Heart left ventricle (tissue), 13 donors: ENCODE measurements around the gene RIPK3.

ENCODE experiments used
- POLR2A ChIP-seq, 2 donors: fragments of 450-650 bp; IDR thresholded peaks; one replicate each; pipeline ENCODE4 v1.6.1; 2017; ENCODE audit warnings: antibody characterized with exemption in 2 of 2, mild to moderate bottlenecking in 2 of 2, moderate library complexity in 2 of 2
- TF ChIP-seq, protein P1 (sequence below), 12 donors: fragments of 200-600 bp; sonication (generic) in 4 of 12; IDR thresholded peaks; one replicate each; pipeline versions ENCODE4 v1.5.0 to v1.8.0; 2018 to 2022; ENCODE audit warnings: antibody characterized with exemption in 12 of 12, mild to moderate bottlenecking in 5 of 12
- donor health status: ischemic (EF 13 %, LVEDD 7.1; RV severe dilation, severe dysfunction).
- donor health status: DM: no; HTN: yes; CAD: no.
- donor health status: DM: no; HTN: no; CAD: no.
- donor health status: ischemic (EF 25% LVEDD 6.9; RV normal size, moderate dysfunction).
- donor health status: ischemic (EF 25% LVEDD 5.7; RV mildly dilated, moderate dysfunction).
- donor health status: ischemic (EF 35%, LVEDD 5.7; RV mildly dilated, moderate dysfunction).
- donor health status: nonischemic (EF 11% LVEDD 7.7; RV severe dilation, severe dysfunction).
- donor health status: DM: yes; HTN: yes; CAD: no.
- donor health status: PGD.
- donor health status: ischemic (EF 29% LVEDD 5.4; RV normal size, mild dysfunction).
- donor health status: nonischemic (EF 23%, LVEDD 6.1; RV moderate dilation, normal function).

GRCh38 chr14:24335461-24336171 lies 4.2 kb downstream of the RIPK3 start:
- TF ChIP-seq, protein P1, sequence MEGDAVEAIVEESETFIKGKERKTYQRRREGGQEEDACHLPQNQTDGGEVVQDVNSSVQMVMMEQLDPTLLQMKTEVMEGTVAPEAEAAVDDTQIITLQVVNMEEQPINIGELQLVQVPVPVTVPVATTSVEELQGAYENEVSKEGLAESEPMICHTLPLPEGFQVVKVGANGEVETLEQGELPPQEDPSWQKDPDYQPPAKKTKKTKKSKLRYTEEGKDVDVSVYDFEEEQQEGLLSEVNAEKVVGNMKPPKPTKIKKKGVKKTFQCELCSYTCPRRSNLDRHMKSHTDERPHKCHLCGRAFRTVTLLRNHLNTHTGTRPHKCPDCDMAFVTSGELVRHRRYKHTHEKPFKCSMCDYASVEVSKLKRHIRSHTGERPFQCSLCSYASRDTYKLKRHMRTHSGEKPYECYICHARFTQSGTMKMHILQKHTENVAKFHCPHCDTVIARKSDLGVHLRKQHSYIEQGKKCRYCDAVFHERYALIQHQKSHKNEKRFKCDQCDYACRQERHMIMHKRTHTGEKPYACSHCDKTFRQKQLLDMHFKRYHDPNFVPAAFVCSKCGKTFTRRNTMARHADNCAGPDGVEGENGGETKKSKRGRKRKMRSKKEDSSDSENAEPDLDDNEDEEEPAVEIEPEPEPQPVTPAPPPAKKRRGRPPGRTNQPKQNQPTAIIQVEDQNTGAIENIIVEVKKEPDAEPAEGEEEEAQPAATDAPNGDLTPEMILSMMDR (IDR thresholded peaks at IDR 0.05) = no peak
- no peak for TF ChIP-seq POLR2A (IDR thresholded peaks at IDR 0.05)
